ENCODE measurements around the gene VIP.
"Not testable (repeated sequence)": the region's sequence is repeated elsewhere in the genome, so short reads cannot be mapped to it uniquely, and the experiment has no call there.

VIP gene

GRCh38 chr6:152750694-152751093 lies at the start of gene VIP:
TSS of gene VIP (plus strand) at chr6:152750797. CDS start at chr6:152752178, 1,381 bp downstream.
- no peak for DNase-seq (ENCODE audit: low read depth in 2 of 2)

- no peak for DNase-seq (ENCODE audit: low read depth in 2 of 2)
Measured at GRCh38 chr6:152701081-152701862, 49.3 kb upstream of the VIP start.

GRCh38 chr6:152701863-152702401 lies 48.7 kb upstream of the VIP start:
- no peak for DNase-seq (ENCODE audit: low read depth in 2 of 2)

GRCh38 chr6:152703750-152704149 lies 46.8 kb upstream of the VIP start:
- DNase-seq (ENCODE audit: low read depth in 2 of 2), result not testable (repeated sequence)

- DNase-seq (ENCODE audit: low read depth in 2 of 2), result no peak
Measured at GRCh38 chr6:152705327-152705726, 45.3 kb upstream of the VIP start.

- DNase-seq (ENCODE audit: low read depth in 2 of 2), result no peak
Measured at GRCh38 chr6:152716322-152716721, 34.3 kb upstream of the VIP start.

GRCh38 chr6:152720974-152721373 lies 29.6 kb upstream of the VIP start:
- DNase-seq (ENCODE audit: low read depth in 2 of 2), result no peak

GRCh38 chr6:152721956-152722355 lies 28.6 kb upstream of the VIP start:
- DNase-seq (ENCODE audit: low read depth in 2 of 2), result no peak

- no peak for DNase-seq (ENCODE audit: low read depth in 2 of 2)
Measured at GRCh38 chr6:152723398-152723797, 27.2 kb upstream of the VIP start.

- no peak for DNase-seq (ENCODE audit: low read depth in 2 of 2)
Measured at GRCh38 chr6:152726313-152726712, 24.3 kb upstream of the VIP start.

- DNase-seq (ENCODE audit: low read depth in 2 of 2), result no peak
Measured at GRCh38 chr6:152727507-152727906, 23.1 kb upstream of the VIP start.

- no peak for DNase-seq (ENCODE audit: low read depth in 2 of 2)
Measured at GRCh38 chr6:152734630-152735029, 16.0 kb upstream of the VIP start.

- DNase-seq (ENCODE audit: low read depth in 2 of 2), result no peak
Measured at GRCh38 chr6:152736687-152737273, 13.8 kb upstream of the VIP start.

- no peak for DNase-seq (ENCODE audit: low read depth in 2 of 2)
Measured at GRCh38 chr6:152745509-152746171, 5.0 kb upstream of the VIP start.

- DNase-seq (ENCODE audit: low read depth in 2 of 2), result no peak
Measured at GRCh38 chr6:152746172-152746553, 4.4 kb upstream of the VIP start.

GRCh38 chr6:152748843-152749242 lies 1.8 kb upstream of the VIP start:
- DNase-seq (ENCODE audit: low read depth in 2 of 2), result no peak

GRCh38 chr6:152749336-152749735 lies 1.3 kb upstream of the VIP start:
- DNase-seq (ENCODE audit: low read depth in 2 of 2), result no peak

- no peak for DNase-seq (ENCODE audit: low read depth in 2 of 2)
Measured at GRCh38 chr6:152765331-152765730, 14.7 kb downstream of the VIP start.

GRCh38 chr6:152769159-152769558 lies 18.6 kb downstream of the VIP start:
- DNase-seq (ENCODE audit: low read depth in 2 of 2), result no peak

GRCh38 chr6:152769993-152770392 lies 19.4 kb downstream of the VIP start:
- no peak for DNase-seq (ENCODE audit: low read depth in 2 of 2)

GRCh38 chr6:152771061-152771687 lies 20.6 kb downstream of the VIP start:
- no peak for DNase-seq (ENCODE audit: low read depth in 2 of 2)

GRCh38 chr6:152775428-152775827 lies 24.8 kb downstream of the VIP start:
- no peak for DNase-seq (ENCODE audit: low read depth in 2 of 2)

Measured in stimulated activated CD8-positive, alpha-beta memory T cell treated with anti-CD3 and anti-CD28 coated beads, Interleukin-15, amount 100 ng/mL, for 4 hours (primary cell).